ENCODE data around the gene DNAJC3. TPM values are rescaled to one million over a fixed set of nuclear protein-coding genes. Genes with fewer than 3 reads are reported as not detected.
A peak's percentile ranks its signal among the peaks of the same experiment; 100 is the strongest.
"Not testable (repeated sequence)": the region's sequence is repeated elsewhere in the genome, so short reads cannot be mapped to it uniquely, and the experiment has no call there.

Gene DNAJC3
- total RNA-seq, 2 donors from 2014 or later = 62.4 to 63.5 TPM

GRCh38 chr13:95749545-95749944 is 72.6 kb downstream of the DNAJC3 start:
- intact Hi-C loops (cut with DNase I) = no loop called here
- DNase-seq (ENCODE audit: low spot score) = peak; percentile 19

GRCh38 chr13:95752677-95753076 is 75.7 kb downstream of the DNAJC3 start:
- intact Hi-C loops (cut with DNase I) = no loop called here
- no peak for DNase-seq (ENCODE audit: low spot score)

- no peak for DNase-seq (ENCODE audit: low spot score)
Observed at GRCh38 chr13:95754069-95754468, 77.1 kb downstream of the DNAJC3 start.

GRCh38 chr13:95756072-95756471 is 79.1 kb downstream of the DNAJC3 start:
- no peak for DNase-seq (ENCODE audit: low spot score)
- intact Hi-C loops (cut with DNase I) = no loop called here

More at GRCh38 chr13:95754069-95754468, 77.1 kb downstream of the DNAJC3 start:
- intact Hi-C loops (cut with DNase I) = no loop called here

GRCh38 chr13:95762626-95763025 is 85.7 kb downstream of the DNAJC3 start:
- intact Hi-C loops (cut with DNase I); DNase-seq (ENCODE audit: low spot score): not testable (repeated sequence)

- intact Hi-C loops (cut with DNase I) = no loop called here
- DNase-seq (ENCODE audit: low spot score) = no peak
Observed at GRCh38 chr13:95763601-95764000, 86.7 kb downstream of the DNAJC3 start.

GRCh38 chr13:95771905-95772304 is 95.0 kb downstream of the DNAJC3 start:
- intact Hi-C loops (cut with DNase I) = no loop called here
- DNase-seq (ENCODE audit: low spot score) = no peak

- intact Hi-C loops (cut with DNase I) = no loop called here
- no peak for DNase-seq (ENCODE audit: low spot score)
Observed at GRCh38 chr13:95779522-95779921, 102.6 kb downstream of the DNAJC3 start.

- intact Hi-C loops (cut with DNase I) = no loop called here
- DNase-seq (ENCODE audit: low spot score) = no peak
Observed at GRCh38 chr13:95781016-95781415, 104.1 kb downstream of the DNAJC3 start.

GRCh38 chr13:95781940-95782339 is 105.0 kb downstream of the DNAJC3 start:
- intact Hi-C loops (cut with DNase I) = not testable (repeated sequence)

GRCh38 chr13:95783747-95784146 is 106.8 kb downstream of the DNAJC3 start:
- DNase-seq (ENCODE audit: low spot score) = no peak
- intact Hi-C loops (cut with DNase I) = no loop called here

More at GRCh38 chr13:95781940-95782339, 105.0 kb downstream of the DNAJC3 start:
- DNase-seq (ENCODE audit: low spot score) = not testable (repeated sequence)

GRCh38 chr13:95784161-95784899 is 107.4 kb downstream of the DNAJC3 start:
- no peak for DNase-seq (ENCODE audit: low spot score)
- intact Hi-C loops (cut with DNase I) = no loop called here

- intact Hi-C loops (cut with DNase I) = no loop called here
Observed at GRCh38 chr13:95784900-95785290, 108.0 kb downstream of the DNAJC3 start.

GRCh38 chr13:95787356-95788099 is 110.6 kb downstream of the DNAJC3 start:
- intact Hi-C loops (cut with DNase I) = no loop called here

More at GRCh38 chr13:95784900-95785290, 108.0 kb downstream of the DNAJC3 start:
- DNase-seq (ENCODE audit: low spot score) = no peak

GRCh38 chr13:95788100-95788463 is 111.1 kb downstream of the DNAJC3 start:
- intact Hi-C loops (cut with DNase I) = no loop called here
- no peak for DNase-seq (ENCODE audit: low spot score)

More at GRCh38 chr13:95787356-95788099, 110.6 kb downstream of the DNAJC3 start:
- no peak for DNase-seq (ENCODE audit: low spot score)

- intact Hi-C loops (cut with DNase I); DNase-seq (ENCODE audit: low spot score): not testable (repeated sequence)
Observed at GRCh38 chr13:95789315-95789714, 112.4 kb downstream of the DNAJC3 start.

- no peak for DNase-seq (ENCODE audit: low spot score)
- intact Hi-C loops (cut with DNase I) = no loop called here
Observed at GRCh38 chr13:95791084-95791722, 114.3 kb downstream of the DNAJC3 start.

- intact Hi-C loops (cut with DNase I) = no loop called here
- DNase-seq (ENCODE audit: low spot score) = no peak
Observed at GRCh38 chr13:95793018-95793555, 116.1 kb downstream of the DNAJC3 start.

- intact Hi-C loops (cut with DNase I) = no loop called here
- DNase-seq (ENCODE audit: low spot score) = no peak
Observed at GRCh38 chr13:95793781-95794180, 116.8 kb downstream of the DNAJC3 start.

GRCh38 chr13:95797016-95797415 is 120.1 kb downstream of the DNAJC3 start:
- DNase-seq (ENCODE audit: low spot score) = no peak
- intact Hi-C loops (cut with DNase I) = no loop called here
